Measurements from ENCODE around the gene NLRP3.

NLRP3 gene

DNA sequence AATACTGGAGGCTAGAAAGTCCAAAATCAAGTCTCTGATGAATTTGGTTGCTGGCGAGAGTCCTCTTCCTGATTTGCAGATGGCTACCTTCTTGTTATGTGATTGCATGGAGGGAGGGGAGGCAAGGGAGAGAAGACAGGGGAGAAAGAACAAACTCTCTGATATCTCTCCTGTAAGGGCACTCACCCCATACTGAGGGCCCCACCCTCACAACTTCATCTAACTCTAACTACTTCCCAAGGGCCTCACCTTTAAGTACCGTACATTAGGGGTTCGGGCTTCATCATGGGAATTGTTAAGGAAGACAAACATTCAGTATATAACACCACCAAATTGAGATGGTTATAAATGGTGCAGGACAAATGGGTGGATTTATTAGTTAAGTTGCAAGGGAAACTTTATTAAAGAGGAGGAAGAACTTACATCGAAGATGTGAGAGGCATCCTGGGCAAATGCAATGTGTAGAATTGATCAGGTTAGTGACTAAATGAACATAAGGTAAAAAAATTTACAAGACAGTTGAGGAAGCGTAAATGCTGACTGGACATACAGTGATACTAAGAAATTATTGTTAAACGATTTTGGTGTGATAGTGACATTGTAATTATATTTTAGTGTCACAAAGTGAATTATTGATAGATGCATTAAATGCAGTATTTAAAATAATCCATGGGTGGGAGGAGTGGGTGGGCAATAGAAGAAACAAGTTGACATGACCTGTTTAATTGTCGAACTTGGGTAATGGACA is 31.4 kb downstream of the NLRP3 start:
- H4K20me1 ChIP-seq (ENCODE audit: control insufficient read depth, insufficient read depth, low read depth, low read length) = no peaks in the 10 kb centered on the region
- H3K79me2 ChIP-seq (ENCODE audit: control insufficient read depth, low read length) = no peaks in the 10 kb centered on the region
- no peak overlapping the region for H3K27ac ChIP-seq (ENCODE audit: low read depth, low read length)

DNA sequence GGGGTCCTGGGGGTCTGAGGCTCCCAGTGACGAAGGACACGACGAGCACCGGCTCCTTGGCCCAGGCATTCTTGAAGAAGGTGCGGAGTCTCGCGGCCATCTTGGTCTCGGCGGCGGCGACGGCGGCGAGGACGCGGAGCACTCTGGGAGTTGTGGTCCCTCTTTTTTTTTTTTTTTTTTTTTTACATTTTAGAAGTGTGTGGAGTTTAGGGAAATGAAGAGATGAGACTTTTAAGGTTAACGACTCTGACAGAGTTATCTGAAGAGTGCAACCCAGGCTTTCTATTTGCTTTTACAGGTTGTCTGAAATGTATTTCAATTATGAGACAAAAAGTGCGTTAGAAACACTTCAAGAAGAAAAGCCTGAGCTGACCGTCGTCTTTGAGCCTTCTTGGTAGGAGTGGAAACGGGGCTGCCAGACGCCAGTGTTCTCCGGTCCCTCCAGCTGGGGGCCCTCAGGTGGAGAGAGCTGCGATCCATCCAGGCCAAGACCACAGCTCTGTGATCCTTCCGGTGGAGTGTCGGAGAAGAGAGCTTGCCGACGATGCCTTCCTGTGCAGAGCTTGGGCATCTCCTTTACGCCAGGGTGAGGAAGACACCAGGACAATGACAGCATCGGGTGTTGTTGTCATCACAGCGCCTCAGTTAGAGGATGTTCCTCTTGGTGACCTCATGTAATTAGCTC is 32.3 kb downstream of the NLRP3 start:
- Histone ChIP-seq H3K4me1 (ENCODE audit: control insufficient read depth, low read length) (no peaks in the 10 kb centered on the region), H3K79me2 (ENCODE audit: control insufficient read depth, low read length) (no peaks in the 10 kb centered on the region), H3K36me3 (ENCODE audit: control insufficient read depth, low read length) (no peaks in the 10 kb centered on the region), H3K4me3 (ENCODE audit: low read length) (peak overlapping the region; percentile 45), H3K27ac (ENCODE audit: low read depth, low read length) (no peak overlapping the region), H3F3A (ENCODE audit: control insufficient read depth, insufficient read depth) (no peaks in the 10 kb centered on the region), H3K9me3 (ENCODE audit: control insufficient read depth, insufficient read depth, low read length) (no peaks in the 10 kb centered on the region), H4K20me1 (ENCODE audit: control insufficient read depth, insufficient read depth, low read depth, low read length) (no peaks in the 10 kb centered on the region), H3K4me2 (ENCODE audit: low read length) (peak overlapping the region; percentile 35; the same call in 1 of the 2 replicates), H3K27me3 (ENCODE audit: control insufficient read depth, low read length) (no peaks in the 10 kb centered on the region), H3K9me2 (replicated peaks; ENCODE audit: control insufficient read depth, low read length) (no peaks in the 10 kb centered on the region)
- TF ChIP-seq EZH2phosphoT487 (IDR thresholded peaks at IDR 0.05; ENCODE audit: borderline replicate concordance, low read length) = no peak
- TF ChIP-seq, protein P1, sequence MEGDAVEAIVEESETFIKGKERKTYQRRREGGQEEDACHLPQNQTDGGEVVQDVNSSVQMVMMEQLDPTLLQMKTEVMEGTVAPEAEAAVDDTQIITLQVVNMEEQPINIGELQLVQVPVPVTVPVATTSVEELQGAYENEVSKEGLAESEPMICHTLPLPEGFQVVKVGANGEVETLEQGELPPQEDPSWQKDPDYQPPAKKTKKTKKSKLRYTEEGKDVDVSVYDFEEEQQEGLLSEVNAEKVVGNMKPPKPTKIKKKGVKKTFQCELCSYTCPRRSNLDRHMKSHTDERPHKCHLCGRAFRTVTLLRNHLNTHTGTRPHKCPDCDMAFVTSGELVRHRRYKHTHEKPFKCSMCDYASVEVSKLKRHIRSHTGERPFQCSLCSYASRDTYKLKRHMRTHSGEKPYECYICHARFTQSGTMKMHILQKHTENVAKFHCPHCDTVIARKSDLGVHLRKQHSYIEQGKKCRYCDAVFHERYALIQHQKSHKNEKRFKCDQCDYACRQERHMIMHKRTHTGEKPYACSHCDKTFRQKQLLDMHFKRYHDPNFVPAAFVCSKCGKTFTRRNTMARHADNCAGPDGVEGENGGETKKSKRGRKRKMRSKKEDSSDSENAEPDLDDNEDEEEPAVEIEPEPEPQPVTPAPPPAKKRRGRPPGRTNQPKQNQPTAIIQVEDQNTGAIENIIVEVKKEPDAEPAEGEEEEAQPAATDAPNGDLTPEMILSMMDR (IDR thresholded peaks at IDR 0.05; ENCODE audit: low read depth, low read length, poor library complexity, severe bottlenecking) = no peak

More for the DNA sequence above, 31.4 kb downstream of the NLRP3 start:
- no peaks in the 10 kb centered on the region for H3K4me1 ChIP-seq (ENCODE audit: control insufficient read depth, low read length)
- no peak for TF ChIP-seq EZH2phosphoT487 (IDR thresholded peaks at IDR 0.05; ENCODE audit: borderline replicate concordance, low read length)
- TF ChIP-seq, protein P1 (IDR thresholded peaks at IDR 0.05; ENCODE audit: low read depth, low read length, poor library complexity, severe bottlenecking) = no peak
- H3K36me3 ChIP-seq (ENCODE audit: control insufficient read depth, low read length) = no peaks in the 10 kb centered on the region
- H3F3A ChIP-seq (ENCODE audit: control insufficient read depth, insufficient read depth) = no peaks in the 10 kb centered on the region
- H3K4me2 ChIP-seq (ENCODE audit: low read length) = no peak overlapping the region
- no peaks in the 10 kb centered on the region for H3K9me2 ChIP-seq (replicated peaks; ENCODE audit: control insufficient read depth, low read length)
- H3K9me3 ChIP-seq (ENCODE audit: control insufficient read depth, insufficient read depth, low read length) = no peaks in the 10 kb centered on the region
- no peaks in the 10 kb centered on the region for H3K27me3 ChIP-seq (ENCODE audit: control insufficient read depth, low read length)
- peak overlapping the region; percentile 45; the same call in 1 of the 2 replicates for H3K4me3 ChIP-seq (ENCODE audit: low read length)

DNA sequence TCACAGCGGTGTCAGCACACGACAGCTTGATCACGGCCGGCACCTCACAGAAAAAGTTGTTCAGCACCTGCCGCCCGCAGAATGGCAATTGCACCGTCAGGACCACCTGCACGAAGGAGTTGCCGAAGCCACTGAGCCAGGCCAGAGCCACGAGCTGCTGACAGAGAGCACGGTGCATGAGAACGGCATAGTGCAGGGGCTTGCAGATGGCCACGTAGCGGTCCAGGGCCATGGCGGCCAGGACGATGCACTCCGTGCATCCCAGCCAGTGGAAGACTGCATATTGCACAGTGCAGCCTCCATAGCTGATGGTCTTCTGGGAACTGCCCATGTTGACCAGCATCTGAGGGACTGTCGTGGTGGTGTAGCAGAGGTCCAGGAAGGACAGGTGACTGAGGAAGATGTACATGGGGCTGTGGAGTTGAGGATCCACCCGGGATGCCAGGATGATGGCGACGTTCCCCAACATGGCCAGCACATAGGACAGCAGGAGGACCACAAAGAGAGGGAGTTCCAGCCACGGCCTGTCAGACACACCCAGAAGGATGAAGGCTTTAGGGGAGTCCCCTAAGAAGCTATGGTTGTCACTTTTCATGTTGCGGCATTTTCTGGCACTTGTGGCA is 35.5 kb downstream of the NLRP3 start:
- TF ChIP-seq EZH2phosphoT487 (IDR thresholded peaks at IDR 0.05; ENCODE audit: borderline replicate concordance, low read length) = no peak
- TF ChIP-seq, protein P1 (IDR thresholded peaks at IDR 0.05; ENCODE audit: low read depth, low read length, poor library complexity, severe bottlenecking) = no peak
- Histone ChIP-seq H4K20me1 (ENCODE audit: control insufficient read depth, insufficient read depth, low read depth, low read length) (no peaks in the 10 kb centered on the region), H3K9me2 (replicated peaks; ENCODE audit: control insufficient read depth, low read length) (no peaks in the 10 kb centered on the region), H3K27ac (ENCODE audit: low read depth, low read length) (no peak overlapping the region), H3K79me2 (ENCODE audit: control insufficient read depth, low read length) (no peaks in the 10 kb centered on the region), H3K4me1 (ENCODE audit: control insufficient read depth, low read length) (no peaks in the 10 kb centered on the region), H3K4me3 (ENCODE audit: low read length) (no peak overlapping the region), H3K36me3 (ENCODE audit: control insufficient read depth, low read length) (no peaks in the 10 kb centered on the region), H3F3A (ENCODE audit: control insufficient read depth, insufficient read depth) (no peaks in the 10 kb centered on the region), H3K4me2 (ENCODE audit: low read length) (no peak overlapping the region), H3K27me3 (ENCODE audit: control insufficient read depth, low read length) (no peaks in the 10 kb centered on the region), H3K9me3 (ENCODE audit: control insufficient read depth, insufficient read depth, low read length) (no peaks in the 10 kb centered on the region)
